HG03108 (cell line): ENCODE data around the gene PRR15L.

Experiments used
- ATAC-seq: cut with Tn5 transposase; IDR thresholded peaks from one replicate; pipeline ENCODE4 v1.9.1; 2021; ENCODE audit warnings: moderate library complexity; ENCODE audit not compliant: unreplicated experiment

The PRR15L gene

GRCh38 chr17:47907932-47908562 is 49.6 kb downstream of the PRR15L start:
- no peak for ATAC-seq

DNA sequence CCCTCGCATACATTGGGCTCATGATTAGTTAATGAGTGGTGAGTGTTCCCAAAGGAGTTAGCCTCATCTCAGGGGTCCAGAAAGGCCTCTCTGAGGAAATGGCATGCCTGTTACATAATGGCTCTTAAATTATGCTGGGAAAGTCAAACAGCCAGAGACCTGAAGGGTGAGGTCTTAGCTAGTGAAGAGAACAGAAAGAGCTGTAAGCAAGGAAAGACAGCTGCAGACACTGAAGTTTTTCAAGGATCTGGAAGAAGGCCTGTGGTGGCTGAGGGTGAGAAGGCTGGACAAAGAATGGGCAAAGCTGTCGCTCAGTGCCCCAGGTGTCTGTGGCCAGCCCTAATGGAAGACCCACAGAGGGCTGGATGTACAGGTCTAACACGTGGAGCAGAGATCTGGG is 51.2 kb downstream of the PRR15L start:
- no peak for ATAC-seq

GRCh38 chr17:47905221-47905733 is 52.4 kb downstream of the PRR15L start:
- no peak for ATAC-seq

GRCh38 chr17:47902039-47902744 is 55.5 kb downstream of the PRR15L start:
- no peak for ATAC-seq
